K562 (cell line): ENCODE results near the gene STC2. TPM values are rescaled to one million over a fixed set of nuclear protein-coding genes. Genes with fewer than 3 reads are reported as not detected.

Source experiments
- ATAC-seq: fragments of 200-7000 bp; cut with Tn5 transposase; 3 replicates; pipeline ENCODE4 v1.9.1; 2020; ENCODE audit warnings: moderate library complexity
- BruUV-seq: library from RNA; stranded (reverse); fragments of 400-500 nt; replicated peaks from 2 replicates; lab custom pipeline; 2021; lab: Mats Ljungman, UMichigan
- CTCF ChIA-PET: fragments of 300-600 bp; formaldehyde crosslinking; extraction: SDS; loops from one replicate; lab custom pipeline; 2021; ENCODE audit warnings: low intra/inter-chr PET ratio; lab: Yijun Ruan, JAX
- POLR2A ChIA-PET: fragments of 300-600, 350-650 bp; sonication (Branson Sonifier 250); formaldehyde crosslinking; extraction: SDS; loops from one replicate; lab custom pipeline; 2021; ENCODE audit warnings: antibody characterized with exemption, inconsistent platforms; lab: Yijun Ruan, JAX
- DNase-seq, 4 experiments: peaks; one replicate each; pipeline versions ENCODE4 v3.0.0 to v3.0.0-alpha.2; 2011 to 2018; ENCODE audit warnings: low spot score in 3 of 4, mixed read lengths in 3 of 4; ENCODE audit errors: extremely low read depth in 1 of 4
- FAIRE-seq: peaks from 2 replicates; lab custom pipeline; 2011; peaks lifted over from hg19 to GRCh38; lab: Jason Lieb, UNC
- H2AFZ ChIP-seq: 2 replicates; pipeline ENCODE4 v1.6.0; 2011; ENCODE audit warnings: low read depth, low read length, control low read depth, inconsistent platforms
- H3K27ac ChIP-seq: fragments of 200-600 bp; 3 replicates; pipeline ENCODE4 v1.8.0; 2011; ENCODE audit warnings: low read depth, mild to moderate bottlenecking, control low read depth, inconsistent platforms, low read length, moderate library complexity, mixed read lengths; ENCODE audit errors: extremely low read depth
- H3K27me3 ChIP-seq, 2 experiments: fragments of 300-600 bp in 1 of 2; 2 replicates in 1 of 2; 3 replicates in 1 of 2; pipeline versions ENCODE4 v1.6.0 to v1.8.0; 2011; ENCODE audit warnings: inconsistent platforms in 2 of 2, low read length in 2 of 2, mild to moderate bottlenecking in 1 of 2, mixed read lengths in 1 of 2, moderate library complexity in 1 of 2; ENCODE audit not compliant: control insufficient read depth in 2 of 2, insufficient read depth in 2 of 2
- H3K36me3 ChIP-seq: fragments of 300-600 bp; 3 replicates; pipeline ENCODE4 v1.8.0; 2011; ENCODE audit warnings: mild to moderate bottlenecking, low read length, inconsistent platforms; ENCODE audit not compliant: control insufficient read depth, insufficient read depth
- H3K4me1 ChIP-seq, 2 experiments: fragments of 200-600 bp in 1 of 2; replicated peaks in 1 of 2; 2 replicates in 1 of 2; 3 replicates in 1 of 2; pipeline versions ENCODE4 v1.5.1 to v1.8.0; 2011; ENCODE audit warnings: inconsistent platforms in 2 of 2, low read length in 2 of 2, mild to moderate bottlenecking in 1 of 2, mixed read lengths in 1 of 2, moderate library complexity in 1 of 2; ENCODE audit not compliant: control insufficient read depth in 2 of 2, insufficient read depth in 2 of 2
- H3K4me2 ChIP-seq: 2 replicates; pipeline ENCODE4 v1.6.1; 2011; ENCODE audit warnings: low read length, control low read depth, inconsistent platforms, mixed read lengths; ENCODE audit not compliant: insufficient read depth
- H3K4me3 ChIP-seq: fragments of 200-600 bp; sonication (generic), shearing (Covaris generic); 2 replicates; pipeline ENCODE4 v1.5.1; 2016; ENCODE audit warnings: control low read depth, inconsistent platforms
- H3K79me2 ChIP-seq: fragments of 200-600 bp; 3 replicates; pipeline ENCODE4 v1.8.0; 2011; ENCODE audit warnings: low read length, inconsistent platforms; ENCODE audit not compliant: control insufficient read depth, insufficient read depth
- H3K9ac ChIP-seq, 2 experiments: 2 replicates each; pipeline versions ENCODE4 v1.6.0 to v1.6.1; 2011; ENCODE audit warnings: low read depth in 2 of 2, low read length in 2 of 2, control low read depth in 1 of 2, inconsistent platforms in 1 of 2, mild to moderate bottlenecking in 1 of 2, mixed read lengths in 1 of 2; ENCODE audit not compliant: insufficient read depth in 1 of 2
- H3K9me1 ChIP-seq: one replicate; pipeline ENCODE4 v1.6.0; 2011; ENCODE audit warnings: inconsistent platforms, mild to moderate bottlenecking, low read length, moderate library complexity; ENCODE audit not compliant: control insufficient read depth, insufficient read depth
- H3K9me3 ChIP-seq: replicated peaks from 2 replicates; pipeline ENCODE4 v1.5.1; 2011; ENCODE audit warnings: low read depth, low read length, inconsistent platforms; ENCODE audit not compliant: control insufficient read depth, insufficient read depth
- H4K20me1 ChIP-seq: replicated peaks from 2 replicates; pipeline ENCODE4 v1.6.1; 2011; ENCODE audit warnings: low read length, inconsistent platforms, mixed read lengths; ENCODE audit not compliant: control insufficient read depth, insufficient read depth
- ARID1B ChIP-seq: fragments of 450-650 bp; IDR thresholded peaks from 2 replicates; pipeline ENCODE4 v1.6.1; 2016; ENCODE audit warnings: antibody characterized with exemption, mild to moderate bottlenecking, inconsistent platforms
- CBFA2T2 ChIP-seq: fragments of 450-650 bp; conservative IDR thresholded peaks from 2 replicates; pipeline ENCODE4 v1.6.1; 2017; ENCODE audit warnings: mild to moderate bottlenecking
- COPS2 ChIP-seq: fragments of 450-650 bp; conservative IDR thresholded peaks from 2 replicates; pipeline ENCODE4 v1.6.1; 2016; ENCODE audit warnings: mild to moderate bottlenecking, moderate library complexity
- CTCF ChIP-seq, 3 experiments: IDR thresholded peaks in 2 of 3; conservative IDR thresholded peaks in 1 of 3; 2 replicates each; pipeline ENCODE4 v1.5.1; 2011 to 2012; ENCODE audit warnings: low read length in 3 of 3, mild to moderate bottlenecking in 3 of 3, control low read depth in 2 of 3, improper control_type of control experiment in 1 of 3, inconsistent platforms in 1 of 3, low read depth in 1 of 3, mixed read lengths in 1 of 3, moderate library complexity in 1 of 3; ENCODE audit not compliant: insufficient read depth in 2 of 3
- ESRRA ChIP-seq: fragments of 450-650 bp; IDR thresholded peaks from 2 replicates; pipeline ENCODE4 v1.6.1; 2014; ENCODE audit warnings: low read depth, mild to moderate bottlenecking, moderate library complexity, borderline replicate concordance
- FOXJ2 ChIP-seq: fragments of 200-800 bp; sonication (Bioruptor generic); IDR thresholded peaks from 2 replicates; pipeline ENCODE4 v1.6.1; 2016; ENCODE audit warnings: missing genetic modification characterization, missing compliant biosample characterization
- HDGF ChIP-seq: fragments of 450-650 bp; IDR thresholded peaks from 2 replicates; pipeline ENCODE4 v1.6.1; 2016
- ILF3 ChIP-seq: fragments of 450-650 bp; IDR thresholded peaks from 2 replicates; pipeline ENCODE4 v1.6.1; 2018; ENCODE audit warnings: antibody characterized with exemption, mild to moderate bottlenecking, moderate library complexity, borderline replicate concordance
- MCM5 ChIP-seq: fragments of 450-650 bp; IDR thresholded peaks from 2 replicates; pipeline ENCODE4 v1.6.1; 2016; ENCODE audit warnings: low read depth
- NR4A1 ChIP-seq, 2 experiments: fragments of 250-450 bp in 1 of 2; fragments of 450-650 bp in 1 of 2; sonication (Bioruptor Pico) in 1 of 2; IDR thresholded peaks; 2 replicates each; pipeline versions ENCODE4 v1.4.0 to v1.6.1; 2016 to 2020; ENCODE audit warnings: mild to moderate bottlenecking in 2 of 2, missing compliant biosample characterization in 1 of 2, missing genetic modification characterization in 1 of 2, moderate library complexity in 1 of 2
- PCBP2 ChIP-seq: fragments of 200-400 bp; formaldehyde crosslinking; IDR thresholded peaks from 2 replicates; pipeline ENCODE4 v1.6.1; 2018; ENCODE audit warnings: low read length, low read depth, mild to moderate bottlenecking, moderate library complexity; ENCODE audit not compliant: poor library complexity, severe bottlenecking
- RFX1 ChIP-seq: fragments of 450-650 bp; IDR thresholded peaks from 2 replicates; pipeline ENCODE4 v1.6.1; 2016; ENCODE audit warnings: mild to moderate bottlenecking, moderate library complexity
- ZNF146 ChIP-seq: IDR thresholded peaks from one replicate; pipeline ENCODE4 v1.6.1; 2018; ENCODE audit warnings: missing compliant biosample characterization; ENCODE audit not compliant: unreplicated experiment
- ZNF23 ChIP-seq: fragments of 250-450 bp; sonication (Bioruptor Pico); IDR thresholded peaks from 2 replicates; pipeline ENCODE4 v1.4.0; 2020; ENCODE audit warnings: mild to moderate bottlenecking
- ZNF408 ChIP-seq: fragments of 250-450 bp; sonication (Bioruptor Pico); IDR thresholded peaks from 2 replicates; pipeline ENCODE4 v1.4.0; 2020; ENCODE audit warnings: low read depth, mild to moderate bottlenecking, moderate library complexity
- ZNF518B ChIP-seq: fragments of 250-450 bp; sonication (Bioruptor Pico); IDR thresholded peaks from 2 replicates; pipeline ENCODE4 v1.5.0; 2021; ENCODE audit warnings: mild to moderate bottlenecking, moderate library complexity
- ZNF584 ChIP-seq: fragments of 200-800 bp; sonication (Bioruptor generic); IDR thresholded peaks from 2 replicates; pipeline ENCODE4 v1.6.1; 2016; ENCODE audit warnings: low read depth, mild to moderate bottlenecking, missing genetic modification characterization, missing compliant biosample characterization
- ZNF668 ChIP-seq: fragments of 250-450 bp; sonication (Bioruptor Pico); IDR thresholded peaks from 2 replicates; pipeline ENCODE4 v1.8.0; 2022; ENCODE audit warnings: mild to moderate bottlenecking, inconsistent platforms
- WGBS: fragments of 100-300 bp; shearing (Covaris generic); methylation state at CpG from one replicate; pipeline ENCODE4 v1.1.6; 2016; ENCODE audit warnings: low coverage, mixed read lengths; ENCODE audit not compliant: insufficient coverage; ENCODE audit errors: missing lambda C conversion rate; 5-methylcytosine and 5-hydroxymethylcytosine counted together
- in situ Hi-C: fragments of 300-500 bp; cut with MboI; formaldehyde crosslinking; loops from 4 replicates; pipeline ENCODE4 v1.15.0; 2018; ENCODE audit warnings: inconsistent platforms, mixed read lengths
- intact Hi-C: fragments of 100-400 bp; cut with micrococcal nuclease; formaldehyde crosslinking; loops from 2 replicates; pipeline ENCODE4 v1.14.2; 2022
- polyA plus RNA-seq, 8 experiments: library from polyadenylated mRNA; depleted of rRNA in 4 of 8; stranded (reverse) in 5 of 8; unstranded in 3 of 8; fragments of >200 nt; fragmentation: Nextera tagmentation in 2 of 8; fragmentation: Illumina TruSeq in 1 of 8; extraction: Ambion mirVana in 2 of 8; extraction: Trizol in 1 of 8; gene quantifications; 2 replicates each; pipeline versions ENCODE4 v1.2.1 to v1.2.3, GENCODE V29; 2011 to 2014; ENCODE audit warnings: inconsistent platforms in 1 of 8, missing spikeins in 1 of 8
- total RNA-seq, 7 experiments: library from RNA; depleted of rRNA in 6 of 7; stranded (reverse); fragments of >200 nt in 6 of 7; fragmentation: Illumina TruSeq in 2 of 7; extraction: Trizol in 2 of 7; gene quantifications; 2 replicates each; pipeline versions ENCODE4 v1.2.1 to v1.2.3, GENCODE V29; 2011 to 2021; ENCODE audit warnings: low replicate concordance in 1 of 7

Gene STC2
- total and polyA plus RNA-seq, 9 of the 15 experiments (the other 6 are each of a cell fraction or from before 2014, with no cell fraction given), result 0.62 to 31.7 (median 7.4) TPM

- H3K4me1 ChIP-seq, result no peaks in the 10 kb centered on the region; a peak in 2 of 5 replicates
- no peak for FAIRE-seq
- H3K9me3 ChIP-seq, result no peaks in the 10 kb centered on the region
- no peaks in the 10 kb centered on the region for H3K79me2 ChIP-seq
- H3K9me1 ChIP-seq, result no peaks in the 10 kb centered on the region
- no peak for ATAC-seq
- H3K4me3 ChIP-seq, result no peak overlapping the region
- no peak for DNase-seq
- H2AFZ ChIP-seq, result no peak overlapping the region
- no peak overlapping the region for H3K27ac ChIP-seq
- CTCF ChIA-PET, result no interaction called here
- H3K4me2 ChIP-seq, result no peak overlapping the region
- peaks cover 0 to 11% of the 10 kb centered on the region in 2 experiments; a peak in 4 of 5 replicates for H3K27me3 ChIP-seq
- H4K20me1 ChIP-seq, result no peaks in the 10 kb centered on the region
- H3K9ac ChIP-seq, result no peak overlapping the region
- POLR2A ChIA-PET, result no interaction called here
- TF ChIP-seq ARID1B (no peak), ZNF584 (CRISPR knock-in tag) (no peak), COPS2 (no peak), ILF3 (no peak), RFX1 (no peak), ZNF146 (CRISPR knock-in tag) (no peak), PCBP2 (no peak), HDGF (no peak), NR4A1 (CRISPR knock-in tag; IDR thresholded peaks at IDR 0.05) (no peak), NR4A1 (tag; IDR thresholded peaks at IDR 0.05) (no peak), ZNF668 (CRISPR knock-in tag) (no peak), ZNF518B (CRISPR knock-in tag) (no peak), FOXJ2 (tag) (no peak), ESRRA (no peak), CTCF (IDR thresholded peaks at IDR 0.05 in 2 of 3, conservative IDR thresholded peaks at IDR 0.05 in 1 of 3; ENCODE audit: insufficient read depth in 2 of 3, low read depth in 1 of 3, low read length in 3 of 3) (no peak), CBFA2T2 (no peak), ZNF23 (no peak), ZNF408 (CRISPR knock-in tag) (no peak), MCM5 (no peak)
- 0% methylated on average over 1 of the region's 1 CpG for WGBS
- in situ Hi-C loops, result loop anchor here (10.0 kb wide), 1 partner anchor 570 kb away; no protein-coding TSS in a partner anchor
- intact Hi-C loops, result no loop called here
- no peaks in the 10 kb centered on the region for H3K36me3 ChIP-seq
- BruUV-seq, result no TSS peak
These were observed 53.4 kb downstream of the STC2 start for GRCh38 chr5:173274771-173275170.
